Liver (tissue), 9 donors: ENCODE results near the gene MAD2L1BP. TPM values are rescaled to one million over a fixed set of nuclear protein-coding genes. Genes with fewer than 3 reads are reported as not detected.

Source experiments
- DNase-seq: peaks from one replicate; pipeline ENCODE4 v3.0.0-alpha.2; 2017; ENCODE audit warnings: low spot score
- H3K27ac ChIP-seq, 2 donors: one replicate each; pipeline ENCODE4 v1.7.0; 2013; ENCODE audit warnings: inconsistent platforms in 2 of 2, low read length in 2 of 2, control low read depth in 1 of 2, low read depth in 1 of 2, mild to moderate bottlenecking in 1 of 2
- H3K27me3 ChIP-seq, 4 donors: one replicate each; pipeline versions ENCODE4 v1.6.1 to v1.7.0; 2013; ENCODE audit warnings: low read length in 3 of 4, inconsistent platforms in 1 of 4, mild to moderate bottlenecking in 1 of 4, moderate library complexity in 1 of 4; ENCODE audit not compliant: control insufficient read depth in 4 of 4, insufficient read depth in 4 of 4
- H3K36me3 ChIP-seq, 4 donors: one replicate each; pipeline versions ENCODE4 v1.6.1 to v1.7.0; 2013; ENCODE audit warnings: low read length in 3 of 4, mild to moderate bottlenecking in 3 of 4, low read depth in 1 of 4, moderate library complexity in 1 of 4; ENCODE audit not compliant: control insufficient read depth in 4 of 4, insufficient read depth in 3 of 4
- H3K4me1 ChIP-seq, 4 donors: one replicate each; pipeline versions ENCODE4 v1.6.1 to v1.7.0; 2013; ENCODE audit warnings: low read length in 3 of 4, mild to moderate bottlenecking in 3 of 4, moderate library complexity in 1 of 4; ENCODE audit not compliant: control insufficient read depth in 4 of 4, insufficient read depth in 4 of 4
- H3K4me3 ChIP-seq, 3 donors: one replicate each; pipeline versions ENCODE4 v1.6.1 to v1.7.0; 2013; ENCODE audit warnings: low read length in 3 of 3, control low read depth in 1 of 3, low read depth in 1 of 3, mild to moderate bottlenecking in 1 of 3
- H3K9ac ChIP-seq, 2 donors: one replicate each; pipeline ENCODE4 v1.7.0; 2013; ENCODE audit warnings: low read length in 2 of 2, mild to moderate bottlenecking in 2 of 2, moderate library complexity in 2 of 2, control low read depth in 1 of 2, low read depth in 1 of 2
- H3K9me3 ChIP-seq, 4 donors: one replicate each; pipeline versions ENCODE4 v1.6.1 to v1.7.0; 2013; ENCODE audit warnings: low read length in 3 of 4; ENCODE audit not compliant: control insufficient read depth in 4 of 4
- ATF3 ChIP-seq: IDR thresholded peaks from 2 replicates; pipeline ENCODE4 v1.6.1; 2016; ENCODE audit warnings: antibody characterized with exemption
- EGR1 ChIP-seq, 2 donors: IDR thresholded peaks; 2 replicates each; pipeline ENCODE4 v1.6.1; 2016 to 2018; ENCODE audit warnings: antibody characterized with exemption in 2 of 2, low read depth in 2 of 2
- FOXA1 ChIP-seq: IDR thresholded peaks from 2 replicates; pipeline ENCODE4 v1.6.1; 2016; ENCODE audit warnings: antibody characterized with exemption
- FOXA2 ChIP-seq: IDR thresholded peaks from 2 replicates; pipeline ENCODE4 v1.6.1; 2016; ENCODE audit warnings: antibody characterized with exemption
- GABPA ChIP-seq, 2 donors: IDR thresholded peaks in 1 of 2; conservative IDR thresholded peaks in 1 of 2; 2 replicates each; pipeline ENCODE4 v1.6.1; 2016; ENCODE audit warnings: antibody characterized with exemption in 2 of 2, mild to moderate bottlenecking in 1 of 2, moderate library complexity in 1 of 2
- HNF4A ChIP-seq, 2 donors: conservative IDR thresholded peaks; 2 replicates each; pipeline ENCODE4 v1.6.1; 2016; ENCODE audit warnings: antibody characterized with exemption in 2 of 2, mild to moderate bottlenecking in 2 of 2
- HNF4G ChIP-seq: IDR thresholded peaks from 2 replicates; pipeline ENCODE4 v1.6.1; 2016; ENCODE audit warnings: antibody characterized with exemption
- JUND ChIP-seq, 2 donors: IDR thresholded peaks; 2 replicates each; pipeline ENCODE4 v1.6.1; 2016; ENCODE audit warnings: antibody characterized with exemption in 2 of 2
- NR2F2 ChIP-seq: IDR thresholded peaks from 2 replicates; pipeline ENCODE4 v1.6.1; 2016; ENCODE audit warnings: antibody characterized with exemption
- RAD21 ChIP-seq, 2 donors: IDR thresholded peaks; 2 replicates each; pipeline ENCODE4 v1.6.1; 2016; ENCODE audit warnings: antibody characterized with exemption in 2 of 2, mild to moderate bottlenecking in 2 of 2
- RXRA ChIP-seq, 2 donors: IDR thresholded peaks; 2 replicates each; pipeline ENCODE4 v1.6.1; 2017 to 2018; ENCODE audit warnings: antibody characterized with exemption in 2 of 2, mild to moderate bottlenecking in 1 of 2
- SP1 ChIP-seq: IDR thresholded peaks from 2 replicates; pipeline ENCODE4 v1.6.1; 2018; ENCODE audit warnings: antibody characterized with exemption, mild to moderate bottlenecking
- TAF1 ChIP-seq: conservative IDR thresholded peaks from 2 replicates; pipeline ENCODE4 v1.6.1; 2016; ENCODE audit warnings: antibody characterized with exemption, mild to moderate bottlenecking
- YY1 ChIP-seq: IDR thresholded peaks from 2 replicates; pipeline ENCODE4 v1.6.1; 2016; ENCODE audit warnings: antibody characterized with exemption, mild to moderate bottlenecking
- WGBS: extraction: QIAGEN DNeasy Blood & Tissue Kit; methylation state at CpG from one replicate; pipeline ENCODE4 v1.1.7; 2013; 5-methylcytosine and 5-hydroxymethylcytosine counted together
- polyA plus RNA-seq, 2 donors: library from polyadenylated mRNA; stranded (reverse) in 1 of 2; unstranded in 1 of 2; fragments of 200-250 nt in 1 of 2; fragments of >200 nt in 1 of 2; fragmentation: Nextera tagmentation in 1 of 2; extraction: Ambion mirVana in 1 of 2; gene quantifications; one replicate each; pipeline versions ENCODE4 v1.2.1 to v1.2.3, GENCODE V29; 2013 to 2015
- total RNA-seq, 2 donors: library from RNA; depleted of rRNA; stranded (reverse); fragments of >200 nt; gene quantifications; one replicate each; pipeline ENCODE4 v1.2.3, GENCODE V29; 2014
- TF ChIP-seq, protein P1 (sequence below): IDR thresholded peaks from 2 replicates; pipeline ENCODE4 v1.6.1; 2016; ENCODE audit warnings: antibody characterized with exemption, mild to moderate bottlenecking
- TF ChIP-seq, protein P2 (sequence below): fragments of 150-350 bp; IDR thresholded peaks from 2 replicates; pipeline ENCODE4 v1.5.1; 2017; ENCODE audit warnings: improper control_type of control experiment, low read depth, low read length; ENCODE audit not compliant: missing input control
- TF ChIP-seq, protein P3 (sequence below): IDR thresholded peaks from 2 replicates; pipeline ENCODE4 v1.6.1; 2016; ENCODE audit warnings: antibody characterized with exemption
- TF ChIP-seq, protein P4 (sequence below): IDR thresholded peaks from 2 replicates; pipeline ENCODE4 v1.6.1; 2016; ENCODE audit warnings: antibody characterized with exemption
- donor health status: healthy.
- donor health status: healthy.
- donor health status: healthy.
- donor health status: healthy.
- donor health status: healthy.

Gene MAD2L1BP
- total and polyA plus RNA-seq, 4 donors: 11.2 to 17.3 (median 16.1) TPM

DNA sequence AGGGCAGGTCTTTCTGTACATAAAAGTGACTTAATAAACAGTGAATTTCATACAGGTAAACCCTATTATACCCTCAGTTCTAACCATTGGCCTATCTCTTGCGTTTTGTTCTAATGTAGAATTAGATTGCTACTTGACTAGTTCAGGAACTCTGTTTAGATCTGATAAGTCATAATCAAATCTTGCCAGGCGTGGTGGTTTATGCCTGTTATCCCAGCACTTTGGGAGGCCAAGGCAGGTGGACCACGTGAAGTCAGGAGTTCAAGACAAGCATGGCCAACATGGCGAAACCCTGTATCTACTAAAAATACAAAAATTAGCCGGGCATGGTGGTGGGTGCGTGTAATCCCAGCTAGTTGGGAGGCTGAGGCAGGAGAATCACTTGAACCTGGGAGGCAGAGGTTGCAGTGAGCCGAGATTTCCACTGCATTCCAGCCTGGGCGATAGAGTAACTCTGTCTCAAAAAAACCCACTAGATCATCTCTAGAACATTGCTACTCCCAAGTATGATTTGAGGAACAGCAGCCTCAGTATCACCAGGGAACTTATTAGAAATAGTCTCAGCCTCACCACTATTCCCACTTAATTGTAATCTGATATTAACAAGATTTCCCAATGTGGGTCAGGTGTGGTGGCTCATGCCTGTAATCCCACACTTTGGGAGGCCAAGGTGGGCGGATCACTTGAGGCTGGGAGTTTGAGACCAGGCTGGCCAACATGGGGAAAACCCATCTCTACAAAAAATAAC, 18.7 kb upstream of the MAD2L1BP start:
- TF ChIP-seq, protein P1, sequence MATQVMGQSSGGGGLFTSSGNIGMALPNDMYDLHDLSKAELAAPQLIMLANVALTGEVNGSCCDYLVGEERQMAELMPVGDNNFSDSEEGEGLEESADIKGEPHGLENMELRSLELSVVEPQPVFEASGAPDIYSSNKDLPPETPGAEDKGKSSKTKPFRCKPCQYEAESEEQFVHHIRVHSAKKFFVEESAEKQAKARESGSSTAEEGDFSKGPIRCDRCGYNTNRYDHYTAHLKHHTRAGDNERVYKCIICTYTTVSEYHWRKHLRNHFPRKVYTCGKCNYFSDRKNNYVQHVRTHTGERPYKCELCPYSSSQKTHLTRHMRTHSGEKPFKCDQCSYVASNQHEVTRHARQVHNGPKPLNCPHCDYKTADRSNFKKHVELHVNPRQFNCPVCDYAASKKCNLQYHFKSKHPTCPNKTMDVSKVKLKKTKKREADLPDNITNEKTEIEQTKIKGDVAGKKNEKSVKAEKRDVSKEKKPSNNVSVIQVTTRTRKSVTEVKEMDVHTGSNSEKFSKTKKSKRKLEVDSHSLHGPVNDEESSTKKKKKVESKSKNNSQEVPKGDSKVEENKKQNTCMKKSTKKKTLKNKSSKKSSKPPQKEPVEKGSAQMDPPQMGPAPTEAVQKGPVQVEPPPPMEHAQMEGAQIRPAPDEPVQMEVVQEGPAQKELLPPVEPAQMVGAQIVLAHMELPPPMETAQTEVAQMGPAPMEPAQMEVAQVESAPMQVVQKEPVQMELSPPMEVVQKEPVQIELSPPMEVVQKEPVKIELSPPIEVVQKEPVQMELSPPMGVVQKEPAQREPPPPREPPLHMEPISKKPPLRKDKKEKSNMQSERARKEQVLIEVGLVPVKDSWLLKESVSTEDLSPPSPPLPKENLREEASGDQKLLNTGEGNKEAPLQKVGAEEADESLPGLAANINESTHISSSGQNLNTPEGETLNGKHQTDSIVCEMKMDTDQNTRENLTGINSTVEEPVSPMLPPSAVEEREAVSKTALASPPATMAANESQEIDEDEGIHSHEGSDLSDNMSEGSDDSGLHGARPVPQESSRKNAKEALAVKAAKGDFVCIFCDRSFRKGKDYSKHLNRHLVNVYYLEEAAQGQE: no peak
- no peak for TF ChIP-seq JUND (IDR thresholded peaks at IDR 0.05)
- TF ChIP-seq GABPA (IDR thresholded peaks at IDR 0.05 in 1 of 2, conservative IDR thresholded peaks at IDR 0.05 in 1 of 2): no peak
- TF ChIP-seq TAF1: no peak
- no peak for TF ChIP-seq EGR1 (IDR thresholded peaks at IDR 0.05; ENCODE audit: low read depth in 2 of 2)
- no peak for TF ChIP-seq ATF3
- no peak for TF ChIP-seq HNF4A (conservative IDR thresholded peaks at IDR 0.05)
- TF ChIP-seq, protein P2, sequence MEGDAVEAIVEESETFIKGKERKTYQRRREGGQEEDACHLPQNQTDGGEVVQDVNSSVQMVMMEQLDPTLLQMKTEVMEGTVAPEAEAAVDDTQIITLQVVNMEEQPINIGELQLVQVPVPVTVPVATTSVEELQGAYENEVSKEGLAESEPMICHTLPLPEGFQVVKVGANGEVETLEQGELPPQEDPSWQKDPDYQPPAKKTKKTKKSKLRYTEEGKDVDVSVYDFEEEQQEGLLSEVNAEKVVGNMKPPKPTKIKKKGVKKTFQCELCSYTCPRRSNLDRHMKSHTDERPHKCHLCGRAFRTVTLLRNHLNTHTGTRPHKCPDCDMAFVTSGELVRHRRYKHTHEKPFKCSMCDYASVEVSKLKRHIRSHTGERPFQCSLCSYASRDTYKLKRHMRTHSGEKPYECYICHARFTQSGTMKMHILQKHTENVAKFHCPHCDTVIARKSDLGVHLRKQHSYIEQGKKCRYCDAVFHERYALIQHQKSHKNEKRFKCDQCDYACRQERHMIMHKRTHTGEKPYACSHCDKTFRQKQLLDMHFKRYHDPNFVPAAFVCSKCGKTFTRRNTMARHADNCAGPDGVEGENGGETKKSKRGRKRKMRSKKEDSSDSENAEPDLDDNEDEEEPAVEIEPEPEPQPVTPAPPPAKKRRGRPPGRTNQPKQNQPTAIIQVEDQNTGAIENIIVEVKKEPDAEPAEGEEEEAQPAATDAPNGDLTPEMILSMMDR: no peak
- no peak for TF ChIP-seq RXRA (IDR thresholded peaks at IDR 0.05)
- TF ChIP-seq, protein P3, sequence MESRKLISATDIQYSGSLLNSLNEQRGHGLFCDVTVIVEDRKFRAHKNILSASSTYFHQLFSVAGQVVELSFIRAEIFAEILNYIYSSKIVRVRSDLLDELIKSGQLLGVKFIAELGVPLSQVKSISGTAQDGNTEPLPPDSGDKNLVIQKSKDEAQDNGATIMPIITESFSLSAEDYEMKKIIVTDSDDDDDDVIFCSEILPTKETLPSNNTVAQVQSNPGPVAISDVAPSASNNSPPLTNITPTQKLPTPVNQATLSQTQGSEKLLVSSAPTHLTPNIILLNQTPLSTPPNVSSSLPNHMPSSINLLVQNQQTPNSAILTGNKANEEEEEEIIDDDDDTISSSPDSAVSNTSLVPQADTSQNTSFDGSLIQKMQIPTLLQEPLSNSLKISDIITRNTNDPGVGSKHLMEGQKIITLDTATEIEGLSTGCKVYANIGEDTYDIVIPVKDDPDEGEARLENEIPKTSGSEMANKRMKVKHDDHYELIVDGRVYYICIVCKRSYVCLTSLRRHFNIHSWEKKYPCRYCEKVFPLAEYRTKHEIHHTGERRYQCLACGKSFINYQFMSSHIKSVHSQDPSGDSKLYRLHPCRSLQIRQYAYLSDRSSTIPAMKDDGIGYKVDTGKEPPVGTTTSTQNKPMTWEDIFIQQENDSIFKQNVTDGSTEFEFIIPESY: no peak
- no peak for TF ChIP-seq SP1
- Histone ChIP-seq H3K27ac (no peak overlapping the region), H3K4me3 (no peak overlapping the region), H3K9me3 (no peaks in the 10 kb centered on the region), H3K9ac (no peak overlapping the region), H3K4me1 (no peaks in the 10 kb centered on the region), H3K36me3 (peaks cover 6 to 31% (median 16%) of the 10 kb centered on the region in 4 donors), H3K27me3 (no peaks in the 10 kb centered on the region)
- no peak for DNase-seq
- WGBS: 97% methylated on average over 9 of the region's 9 CpGs

DNA sequence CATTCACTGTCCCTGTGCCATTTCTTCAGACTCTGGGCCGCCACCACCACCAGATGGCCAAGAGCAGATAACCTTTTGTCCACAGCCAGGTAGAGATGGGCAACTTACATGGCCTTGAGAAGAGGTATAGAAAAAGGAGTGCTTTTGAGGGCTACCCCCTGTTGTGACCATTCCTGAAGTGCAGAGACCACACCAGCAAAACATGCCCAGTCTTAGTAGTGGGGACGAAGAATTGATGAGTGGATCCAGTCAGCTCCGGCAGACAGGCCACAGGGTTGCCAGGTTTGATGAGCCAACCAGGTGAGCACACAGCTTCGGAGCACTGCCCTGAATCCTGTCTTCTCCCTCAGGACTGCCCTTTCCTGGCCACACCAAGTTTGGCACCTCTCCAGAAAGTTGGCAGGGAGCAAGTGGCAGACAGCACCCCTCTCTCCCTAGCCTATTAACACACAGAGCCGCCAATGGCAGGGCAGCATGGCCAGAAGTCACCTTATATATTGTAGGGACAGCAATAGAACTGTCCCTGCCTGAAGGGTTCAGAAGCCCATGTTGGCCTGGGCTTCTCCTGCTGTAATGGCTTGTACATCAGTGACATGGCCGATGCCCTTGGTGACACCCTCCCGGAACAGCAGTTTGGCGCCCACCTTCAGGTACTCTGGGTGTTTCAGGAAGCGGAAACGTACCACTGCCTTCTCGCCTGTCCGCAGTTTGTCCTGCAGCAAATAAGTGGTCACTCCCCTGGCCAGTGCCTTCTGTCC, 14.4 kb upstream of the MAD2L1BP start:
- no peak overlapping the region for H3K9ac ChIP-seq
- 96% methylated on average over 12 of the region's 12 CpGs for WGBS
- no peak for DNase-seq
- peaks cover 3 to 51% (median 31%) of the 10 kb centered on the region in 4 donors for H3K36me3 ChIP-seq
- H3K4me1 ChIP-seq: no peaks in the 10 kb centered on the region
- H3K27ac ChIP-seq: no peak overlapping the region
- H3K4me3 ChIP-seq: no peak overlapping the region
- H3K9me3 ChIP-seq: no peaks in the 10 kb centered on the region
- H3K27me3 ChIP-seq: no peaks in the 10 kb centered on the region
- TF ChIP-seq EGR1 (IDR thresholded peaks at IDR 0.05; ENCODE audit: low read depth in 2 of 2) (no peak), HNF4G (no peak), NR2F2 (no peak), RXRA (IDR thresholded peaks at IDR 0.05) (no peak), YY1 (no peak), TAF1 (no peak), RAD21 (IDR thresholded peaks at IDR 0.05) (no peak), FOXA2 (no peak), FOXA1 (no peak), HNF4A (conservative IDR thresholded peaks at IDR 0.05) (no peak)
- TF ChIP-seq, protein P2: no peak
- TF ChIP-seq, protein P4, sequence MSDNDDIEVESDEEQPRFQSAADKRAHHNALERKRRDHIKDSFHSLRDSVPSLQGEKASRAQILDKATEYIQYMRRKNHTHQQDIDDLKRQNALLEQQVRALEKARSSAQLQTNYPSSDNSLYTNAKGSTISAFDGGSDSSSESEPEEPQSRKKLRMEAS: no peak
